Left renal pelvis (tissue), 4 donors: Measurements from ENCODE around the gene JKAMP. TPM values are rescaled to one million over a fixed set of nuclear protein-coding genes. Genes with fewer than 3 reads are reported as not detected.

Experiments
- DNase-seq, 4 donors: peaks; one replicate each; pipeline ENCODE4 v3.0.0-alpha.2; 2013; ENCODE audit warnings: low read depth in 4 of 4, low spot score in 3 of 4
- polyA plus RNA-seq, 4 donors: library from polyadenylated mRNA; unstranded; fragments of 120-200 nt; gene quantifications; one replicate each; pipeline ENCODE4 v1.2.1, GENCODE V29; 2013; ENCODE audit not compliant: insufficient read length in 4 of 4

The JKAMP gene
- polyA plus RNA-seq, 4 donors = 72.6 to 95.0 (median 81.0) TPM

DNA sequence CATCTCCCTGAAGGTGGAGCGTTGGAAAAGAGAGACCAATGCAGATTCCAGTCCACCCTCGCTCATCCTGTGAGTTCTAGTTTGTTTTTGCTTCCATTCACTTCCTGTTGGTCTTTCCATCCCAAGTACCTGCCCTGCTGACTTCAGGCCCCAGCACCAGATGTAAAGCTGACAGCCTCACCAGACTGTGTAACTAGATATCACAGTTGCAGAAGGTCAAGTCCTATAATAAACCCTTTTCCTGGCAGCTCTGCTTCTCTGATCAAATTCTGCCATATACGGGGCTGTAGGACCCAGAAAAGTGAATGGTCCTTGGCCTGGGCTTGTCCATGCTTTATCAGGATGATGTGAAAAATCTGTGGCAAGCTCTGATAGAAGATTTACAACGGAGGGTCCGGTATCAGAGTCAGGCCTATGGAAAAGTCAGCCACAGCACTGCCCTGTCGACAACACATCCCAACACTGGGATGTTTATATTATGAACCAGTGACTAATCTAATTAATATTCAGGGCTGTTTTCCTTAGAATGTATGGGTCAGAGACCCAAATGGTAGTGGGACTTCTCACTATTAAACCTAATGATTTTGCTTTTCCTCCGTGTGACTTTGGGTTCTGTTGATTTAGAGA lies 50.2 kb downstream of the JKAMP start:
- no peak for DNase-seq

DNA sequence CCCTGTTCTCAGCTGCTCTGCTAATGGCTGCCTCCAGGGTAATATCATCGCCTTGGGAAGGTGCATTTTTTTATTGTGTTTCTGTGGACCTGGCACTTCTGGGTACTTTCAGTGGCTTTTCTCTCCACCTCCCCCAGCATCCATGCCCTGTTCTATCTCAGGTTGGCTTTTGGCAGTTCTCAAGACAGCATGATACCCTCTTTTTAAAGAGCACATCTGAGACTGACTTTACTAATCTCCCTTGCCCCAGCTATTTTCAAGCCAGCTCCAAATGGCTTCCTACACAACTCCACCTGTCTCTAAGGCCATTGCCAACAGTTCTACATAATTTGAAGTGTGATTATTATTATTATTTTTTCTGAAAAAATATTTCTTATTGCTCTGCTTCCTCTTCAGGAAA lies 53.2 kb downstream of the JKAMP start:
- DNase-seq = no peak

DNA sequence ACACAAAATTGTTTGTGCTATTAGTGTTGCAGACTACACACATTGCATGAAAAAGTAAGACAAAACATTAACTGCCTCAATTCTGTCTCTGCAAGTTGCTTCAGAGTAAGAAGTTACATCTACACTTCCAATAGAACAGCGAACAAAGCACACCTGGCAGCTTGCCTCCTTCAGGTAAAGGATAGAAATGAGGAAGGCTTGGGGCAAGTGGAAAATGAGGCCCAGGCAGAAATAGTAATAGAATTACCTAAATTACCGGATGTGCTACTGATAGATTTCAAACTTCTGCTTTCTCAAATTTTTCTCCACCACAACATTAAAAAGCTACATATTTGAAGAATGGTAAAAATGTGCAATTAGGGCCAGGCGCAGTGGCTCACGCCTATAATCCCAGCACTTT lies 54.6 kb downstream of the JKAMP start:
- DNase-seq = no peak

DNA sequence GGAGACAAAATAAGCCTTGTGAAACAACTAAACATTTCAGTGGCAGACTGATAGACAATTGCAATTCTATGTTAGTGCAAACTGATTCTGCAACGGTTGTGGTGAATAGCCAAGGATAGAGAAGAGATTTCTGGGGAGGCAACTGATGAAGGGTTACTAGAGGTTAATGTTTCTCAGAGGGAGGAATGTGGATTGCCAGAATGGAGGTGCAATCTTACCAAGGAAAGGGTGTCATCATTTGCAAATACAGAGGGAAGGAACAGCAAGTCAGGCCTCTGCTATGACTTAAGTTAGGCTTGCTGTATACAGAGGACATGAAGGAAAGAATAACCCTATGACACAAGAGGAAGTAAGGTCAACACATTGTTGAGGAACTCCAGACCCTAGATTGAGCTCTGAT lies 56.5 kb downstream of the JKAMP start:
- no peak for DNase-seq

DNA sequence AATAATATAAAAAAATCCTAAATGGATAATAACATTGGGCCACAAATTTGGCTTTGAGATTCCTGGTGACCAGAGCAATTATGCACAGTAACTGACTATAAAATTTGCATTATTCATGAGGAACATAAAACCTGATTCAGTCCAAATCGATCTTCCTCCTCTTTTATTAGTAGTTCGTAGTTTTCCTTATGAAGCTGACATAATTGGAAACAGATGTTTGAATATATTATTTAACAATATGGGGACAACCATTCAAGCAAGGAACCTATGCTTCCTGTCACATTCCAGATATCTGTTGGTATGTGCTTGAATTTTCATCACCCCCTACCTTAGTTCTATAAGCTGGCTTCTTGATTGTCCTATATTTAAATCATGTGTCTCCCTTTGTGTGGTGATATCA lies 57.4 kb downstream of the JKAMP start:
- no peak for DNase-seq

DNA sequence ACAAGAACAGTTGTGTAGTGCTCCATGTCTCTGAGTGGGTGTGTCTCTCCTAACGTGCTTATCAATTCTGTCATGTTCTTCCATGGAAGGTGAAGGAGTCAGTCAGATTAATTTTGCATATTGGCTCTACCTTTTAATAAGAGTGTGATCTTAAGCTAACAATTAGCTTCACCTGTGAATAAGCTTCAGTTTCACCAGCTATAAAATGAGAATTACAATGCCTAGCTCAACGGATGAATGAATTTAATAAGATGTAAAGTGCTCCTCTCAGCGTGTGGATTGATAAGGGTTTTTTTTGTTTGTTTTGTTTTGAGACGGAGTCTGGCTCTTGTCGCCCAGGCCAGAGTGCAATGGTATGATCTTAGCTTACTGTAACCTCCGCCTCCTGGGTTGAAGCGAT lies 59.6 kb downstream of the JKAMP start:
- no peak for DNase-seq

DNA sequence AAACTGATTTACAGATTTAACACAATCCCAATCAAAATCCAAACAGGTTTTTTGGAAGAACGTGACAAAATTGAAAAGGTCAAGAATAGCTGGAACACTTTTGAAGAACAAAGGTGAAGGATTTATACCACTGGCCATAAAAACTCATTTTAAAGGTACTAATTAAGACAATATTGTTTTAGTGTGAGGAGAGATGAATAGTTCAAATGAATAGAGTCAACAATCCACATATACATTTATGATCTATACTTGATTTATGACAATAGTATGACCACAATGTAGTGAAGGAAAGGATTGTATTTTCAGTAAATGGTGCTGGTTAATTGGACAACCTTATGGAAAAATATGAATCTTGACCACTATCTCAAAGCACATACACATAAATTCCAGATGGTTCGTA lies 63.0 kb downstream of the JKAMP start:
- DNase-seq = no peak

Other genes with a start within 250 kb of the JKAMP start
- 1 to 10 TPM; 4.0 to 9.3 (median 5.0) TPM for gene GPR135, start 19.1 kb upstream of the JKAMP start, polyA plus RNA-seq
- gene L3HYPDH, start 109 bp upstream of the JKAMP start, polyA plus RNA-seq = 10 to 100 TPM; 43.9 to 60.5 (median 50.3) TPM
- gene CCDC175, start 92.3 kb downstream of the JKAMP start, polyA plus RNA-seq = 1 to 10 TPM in 2 of 4 donors, under 1 TPM in 2; 0.66 to 1.8 (median 1.0) TPM